Esophagus muscularis mucosa (tissue), 3 donors: ENCODE results near the gene NDUFS8.

Experiments used
- EP300 ChIP-seq: sonication (generic); formaldehyde crosslinking; IDR thresholded peaks from one replicate; pipeline ENCODE4 v1.6.1; 2017; ENCODE audit warnings: antibody characterized with exemption
- TF ChIP-seq, protein P1 (sequence below), 3 experiments: fragments of 200-600 bp in 2 of 3; fragments of 450-650 bp in 1 of 3; sonication (generic) in 2 of 3; IDR thresholded peaks; one replicate each; pipeline ENCODE4 v1.5.1; 2017 to 2019; ENCODE audit warnings: antibody characterized with exemption in 3 of 3, mild to moderate bottlenecking in 2 of 3, moderate library complexity in 1 of 3

DNA sequence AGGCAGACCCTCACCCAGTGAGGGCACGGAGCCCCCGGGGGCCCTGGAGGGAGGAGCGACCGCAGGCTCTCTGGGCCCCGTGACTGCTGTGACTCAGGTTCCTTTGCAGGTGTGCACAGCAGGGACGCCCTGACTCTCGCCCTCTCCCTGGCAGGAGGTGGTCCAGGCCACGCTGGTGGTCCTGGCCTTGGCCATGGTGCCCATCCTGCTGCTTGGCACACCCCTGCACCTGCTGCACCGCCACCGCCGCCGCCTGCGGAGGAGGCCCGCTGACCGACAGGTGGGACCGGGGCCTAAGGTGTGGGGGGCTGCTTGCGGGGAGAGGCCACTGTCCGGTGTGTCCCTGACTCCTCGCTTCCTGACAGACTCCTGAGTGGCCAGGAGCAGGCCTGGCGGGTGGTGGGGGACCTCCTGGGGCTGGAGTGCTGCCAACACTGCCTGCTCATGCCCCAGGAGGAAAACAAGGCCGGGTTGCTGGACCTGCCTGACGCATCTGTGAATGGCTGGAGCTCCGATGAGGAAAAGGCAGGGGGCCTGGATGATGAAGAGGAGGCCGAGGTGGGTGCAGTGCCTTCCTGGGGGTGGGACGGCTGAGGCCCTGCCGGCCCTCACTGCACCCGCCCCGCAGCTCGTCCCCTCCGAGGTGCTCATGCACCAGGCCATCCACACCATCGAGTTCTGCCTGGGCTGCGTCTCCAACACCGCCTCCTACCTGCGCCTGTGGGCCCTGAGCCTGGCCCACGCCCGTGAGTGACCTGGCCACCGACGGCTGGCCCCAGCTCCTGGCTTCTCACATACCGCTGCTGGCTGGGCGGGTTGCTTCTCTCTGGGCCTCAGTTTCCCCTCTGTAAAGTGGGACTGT is 19.3 kb downstream of the NDUFS8 start:
- TF ChIP-seq EP300 = no peak
- TF ChIP-seq, protein P1, sequence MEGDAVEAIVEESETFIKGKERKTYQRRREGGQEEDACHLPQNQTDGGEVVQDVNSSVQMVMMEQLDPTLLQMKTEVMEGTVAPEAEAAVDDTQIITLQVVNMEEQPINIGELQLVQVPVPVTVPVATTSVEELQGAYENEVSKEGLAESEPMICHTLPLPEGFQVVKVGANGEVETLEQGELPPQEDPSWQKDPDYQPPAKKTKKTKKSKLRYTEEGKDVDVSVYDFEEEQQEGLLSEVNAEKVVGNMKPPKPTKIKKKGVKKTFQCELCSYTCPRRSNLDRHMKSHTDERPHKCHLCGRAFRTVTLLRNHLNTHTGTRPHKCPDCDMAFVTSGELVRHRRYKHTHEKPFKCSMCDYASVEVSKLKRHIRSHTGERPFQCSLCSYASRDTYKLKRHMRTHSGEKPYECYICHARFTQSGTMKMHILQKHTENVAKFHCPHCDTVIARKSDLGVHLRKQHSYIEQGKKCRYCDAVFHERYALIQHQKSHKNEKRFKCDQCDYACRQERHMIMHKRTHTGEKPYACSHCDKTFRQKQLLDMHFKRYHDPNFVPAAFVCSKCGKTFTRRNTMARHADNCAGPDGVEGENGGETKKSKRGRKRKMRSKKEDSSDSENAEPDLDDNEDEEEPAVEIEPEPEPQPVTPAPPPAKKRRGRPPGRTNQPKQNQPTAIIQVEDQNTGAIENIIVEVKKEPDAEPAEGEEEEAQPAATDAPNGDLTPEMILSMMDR (IDR thresholded peaks at IDR 0.05) = no peak
